HUES6 (cell line): ENCODE results near the gene DPYSL5.
"Not testable (repeated sequence)": the region's sequence is repeated elsewhere in the genome, so short reads cannot be mapped to it uniquely, and the experiment has no call there.

Experiments used
- H3K27ac ChIP-seq: 2 replicates; pipeline ENCODE4 v1.7.0; 2013; ENCODE audit warnings: low read depth, mild to moderate bottlenecking, low read length, inconsistent platforms
- H3K27me3 ChIP-seq: 2 replicates; pipeline ENCODE4 v1.6.1; 2013; ENCODE audit warnings: low read length; ENCODE audit not compliant: control insufficient read depth, insufficient read depth
- H3K36me3 ChIP-seq: 2 replicates; pipeline ENCODE4 v1.6.1; 2013; ENCODE audit warnings: low read length; ENCODE audit not compliant: control insufficient read depth, insufficient read depth
- H3K4me1 ChIP-seq: 2 replicates; pipeline ENCODE4 v1.6.1; 2013; ENCODE audit warnings: low read length; ENCODE audit not compliant: control insufficient read depth, insufficient read depth
- H3K4me3 ChIP-seq: 2 replicates; pipeline ENCODE4 v1.5.1; 2013; ENCODE audit warnings: low read depth, low read length
- H3K9ac ChIP-seq: one replicate; pipeline ENCODE4 v1.6.1; 2013; ENCODE audit warnings: mild to moderate bottlenecking, low read length
- H3K9me3 ChIP-seq: 2 replicates; pipeline ENCODE4 v1.6.1; 2013; ENCODE audit warnings: low read depth, low read length; ENCODE audit not compliant: control insufficient read depth, insufficient read depth

The DPYSL5 gene

DNA sequence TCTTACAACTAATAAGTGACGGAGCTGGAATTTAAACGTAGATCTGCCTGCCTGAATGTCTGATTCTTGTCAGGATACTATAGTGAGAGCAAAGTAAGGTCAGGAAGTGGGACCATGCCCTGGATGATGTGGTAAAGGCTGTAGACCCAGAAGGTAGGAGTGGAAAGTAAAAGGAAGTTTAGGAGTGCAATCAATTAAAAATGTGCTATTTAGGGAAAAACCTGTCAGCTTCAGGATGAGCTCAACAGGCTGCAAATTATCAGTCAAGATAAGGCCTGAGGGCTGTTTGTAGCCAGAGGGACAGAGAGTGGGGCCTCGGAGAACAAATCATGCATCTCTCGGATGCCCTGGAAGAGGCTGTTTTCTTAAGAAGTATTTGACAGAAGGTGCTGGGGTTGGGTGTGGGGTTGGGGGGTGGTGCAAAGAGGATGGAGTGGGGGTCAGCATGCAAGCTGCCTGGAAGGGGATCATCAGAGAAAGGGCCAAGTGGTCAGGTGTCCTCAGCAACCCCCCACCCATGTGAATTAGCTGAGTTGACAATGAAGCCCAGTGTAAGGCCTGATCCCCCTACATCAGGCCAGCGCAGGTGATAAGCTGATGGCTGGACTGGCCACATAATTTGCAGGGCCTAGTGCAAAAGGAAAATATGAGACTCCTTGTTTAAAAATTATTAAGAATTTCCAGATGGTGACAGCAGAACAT, 69.4 kb downstream of the DPYSL5 start:
- no peak overlapping the region for H3K9ac ChIP-seq
- H3K36me3 ChIP-seq: no peaks in the 10 kb centered on the region
- no peak overlapping the region for H3K4me3 ChIP-seq
- H3K4me1 ChIP-seq: peaks cover 19% of the 10 kb centered on the region
- peaks cover 14% of the 10 kb centered on the region; the same call in 1 of the 2 replicates for H3K27me3 ChIP-seq
- no peak overlapping the region for H3K27ac ChIP-seq
- H3K9me3 ChIP-seq: no peaks in the 10 kb centered on the region

DNA sequence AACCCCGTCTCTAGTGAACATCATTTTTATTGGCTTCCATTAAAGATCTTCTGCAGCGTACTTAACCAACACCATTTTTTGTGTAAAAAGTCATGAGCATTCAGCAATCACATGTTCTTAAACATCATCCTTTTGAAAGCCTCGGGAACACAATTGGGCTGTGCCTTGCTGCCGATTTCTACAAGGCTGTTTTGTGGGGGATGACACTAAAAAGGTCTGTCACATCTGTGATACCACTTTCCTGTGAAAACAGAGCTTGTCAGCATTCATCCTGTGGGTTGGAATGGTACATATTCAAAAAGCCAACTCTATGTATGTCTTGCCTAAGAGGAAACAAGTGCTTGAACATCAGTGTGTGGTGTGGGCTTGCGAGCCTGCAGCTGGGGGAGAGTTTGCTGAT, 73.4 kb downstream of the DPYSL5 start:
- no peak overlapping the region for H3K9ac ChIP-seq
- no peak overlapping the region for H3K4me3 ChIP-seq
- H3K9me3 ChIP-seq: no peaks in the 10 kb centered on the region
- H3K4me1 ChIP-seq: peaks cover 13% of the 10 kb centered on the region
- no peak overlapping the region for H3K27ac ChIP-seq
- no peaks in the 10 kb centered on the region for H3K27me3 ChIP-seq
- no peaks in the 10 kb centered on the region for H3K36me3 ChIP-seq

DNA sequence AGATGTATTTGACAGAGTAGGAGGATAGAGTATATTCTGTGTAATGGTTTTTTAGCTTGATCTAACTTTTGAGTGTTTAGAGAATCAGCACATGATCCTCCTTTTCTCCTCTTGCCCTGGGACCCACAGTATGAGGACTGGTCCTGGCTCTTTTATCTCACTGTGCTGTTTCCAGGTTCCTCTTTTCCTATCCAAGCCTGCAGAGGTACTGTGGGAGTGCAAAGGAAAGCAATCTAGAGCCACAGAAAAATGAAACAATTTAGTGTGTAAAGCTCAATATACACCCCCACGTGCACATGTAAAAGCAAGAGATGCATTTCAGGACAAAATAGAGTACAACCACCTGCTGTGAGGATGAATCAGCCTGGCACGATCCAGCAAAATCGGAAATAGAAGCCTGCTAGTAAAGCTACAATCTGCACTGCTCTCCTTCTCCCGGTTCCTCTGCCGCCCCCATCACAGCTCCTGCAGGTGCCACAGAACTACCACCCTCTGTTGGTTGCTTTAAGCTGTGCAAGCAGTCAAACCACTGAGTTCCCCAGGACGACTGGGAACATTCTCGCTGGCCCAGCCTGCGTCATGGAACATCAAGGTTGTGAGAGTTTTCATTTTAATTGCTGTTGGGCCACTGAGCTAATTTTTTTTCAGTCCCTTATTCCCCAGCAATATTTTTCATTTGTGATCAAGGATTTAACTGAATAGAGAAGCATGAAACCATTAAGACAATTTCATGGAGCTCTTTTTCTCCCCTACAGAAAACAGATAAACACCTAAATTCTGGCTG, 74.7 kb downstream of the DPYSL5 start:
- Histone ChIP-seq H3K9me3 (no peaks in the 10 kb centered on the region), H3K27ac (no peak overlapping the region), H3K36me3 (no peaks in the 10 kb centered on the region), H3K9ac (no peak overlapping the region), H3K27me3 (no peaks in the 10 kb centered on the region), H3K4me1 (peaks cover 13% of the 10 kb centered on the region), H3K4me3 (no peak overlapping the region)

DNA sequence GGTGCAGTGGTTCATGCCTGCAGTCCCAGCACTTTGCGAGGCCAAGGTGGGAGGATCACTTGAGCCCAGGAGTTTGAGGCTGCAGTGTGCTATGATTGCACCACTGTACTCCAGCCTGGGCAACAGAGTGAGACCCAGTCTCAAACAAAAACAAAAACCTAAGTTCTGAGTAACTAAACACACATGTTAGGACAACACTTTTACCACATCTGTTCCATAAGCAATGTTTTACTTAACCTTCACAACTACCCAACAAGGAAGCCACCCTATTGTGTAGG, 75.2 kb downstream of the DPYSL5 start:
- not testable (repeated sequence) for H3K27me3 ChIP-seq, H3K4me3 ChIP-seq, H3K27ac ChIP-seq, H3K9ac ChIP-seq, H3K36me3 ChIP-seq, H3K9me3 ChIP-seq
- H3K4me1 ChIP-seq: peaks cover 13% of the 10 kb centered on the region

DNA sequence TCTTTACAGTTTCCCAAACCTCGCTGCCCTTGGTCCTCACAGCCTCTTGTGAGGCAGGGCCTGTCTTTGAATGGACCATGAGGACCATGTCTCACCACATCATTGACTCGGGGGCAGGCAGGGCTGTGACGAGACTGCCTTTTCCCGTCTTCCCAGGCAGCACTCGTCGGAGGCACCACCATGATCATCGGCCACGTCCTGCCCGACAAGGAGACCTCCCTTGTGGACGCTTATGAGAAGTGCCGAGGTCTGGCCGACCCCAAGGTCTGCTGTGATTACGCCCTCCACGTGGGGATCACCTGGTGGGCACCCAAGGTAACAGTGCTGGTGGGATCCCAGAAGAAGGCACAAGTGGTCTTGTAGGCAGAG, 76.8 kb downstream of the DPYSL5 start:
- Histone ChIP-seq H3K36me3 (no peaks in the 10 kb centered on the region), H3K9ac (no peak overlapping the region), H3K4me3 (no peak overlapping the region), H3K4me1 (peaks cover 13% of the 10 kb centered on the region), H3K27ac (no peak overlapping the region), H3K9me3 (no peaks in the 10 kb centered on the region), H3K27me3 (no peaks in the 10 kb centered on the region)

DNA sequence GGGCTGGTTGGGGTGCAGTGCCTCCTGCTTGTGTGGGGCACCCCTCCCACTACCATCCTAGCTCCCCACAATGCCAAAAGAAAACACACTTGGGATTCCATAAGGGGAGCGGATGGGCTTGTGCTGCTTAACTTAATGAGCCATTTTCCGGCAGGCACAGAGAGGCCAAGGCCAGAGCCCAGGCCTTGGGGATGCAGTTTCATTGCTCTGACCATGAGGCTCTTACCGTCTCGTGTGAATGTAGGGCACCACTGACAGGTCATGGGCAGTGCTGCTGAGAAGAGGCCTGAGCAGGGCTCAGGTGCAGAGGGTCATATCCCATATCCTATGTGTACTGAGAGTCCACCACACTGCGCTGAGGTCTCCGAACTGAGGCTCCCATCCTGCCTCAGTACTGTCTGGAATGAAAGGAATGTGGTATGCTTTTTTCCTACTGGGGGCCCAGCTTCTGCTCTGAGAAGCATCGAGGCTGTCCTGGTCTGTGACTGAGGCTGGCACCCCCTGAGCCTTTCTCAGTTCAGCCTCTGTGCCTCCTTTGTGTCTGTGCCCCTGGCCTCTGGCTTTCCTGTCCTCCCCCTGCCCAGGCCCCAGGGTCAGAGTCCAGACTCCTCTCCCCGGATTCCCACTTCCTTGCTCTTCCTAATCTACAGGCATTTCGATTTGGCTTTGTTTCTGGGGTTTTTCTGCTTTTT, 77.3 kb downstream of the DPYSL5 start:
- no peaks in the 10 kb centered on the region for H3K27me3 ChIP-seq
- no peaks in the 10 kb centered on the region for H3K36me3 ChIP-seq

DNA sequence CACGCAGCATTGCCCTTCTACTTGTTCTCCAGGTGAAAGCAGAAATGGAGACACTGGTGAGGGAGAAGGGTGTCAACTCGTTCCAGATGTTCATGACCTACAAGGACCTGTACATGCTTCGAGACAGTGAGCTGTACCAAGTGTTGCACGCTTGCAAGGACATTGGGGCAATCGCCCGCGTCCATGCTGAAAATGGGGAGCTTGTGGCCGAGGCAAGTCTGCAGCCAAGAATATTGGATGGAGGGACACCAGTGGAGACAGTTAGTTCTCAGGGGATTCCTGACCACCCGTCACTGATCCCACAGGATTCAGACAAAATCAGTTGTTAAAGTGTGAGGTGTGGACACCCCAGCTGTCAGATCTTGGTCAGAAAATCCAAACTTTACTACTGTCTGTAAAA, 79.3 kb downstream of the DPYSL5 start:
- Histone ChIP-seq H3K4me1 (peaks cover 13% of the 10 kb centered on the region), H3K4me3 (no peak overlapping the region), H3K36me3 (no peaks in the 10 kb centered on the region), H3K27me3 (no peaks in the 10 kb centered on the region; the same call in 1 of the 2 replicates), H3K9ac (no peak overlapping the region), H3K9me3 (no peaks in the 10 kb centered on the region), H3K27ac (no peak overlapping the region)

More for the DNA sequence above, 77.3 kb downstream of the DPYSL5 start:
- Histone ChIP-seq H3K9me3 (no peaks in the 10 kb centered on the region), H3K9ac (no peak overlapping the region), H3K4me3 (no peak overlapping the region), H3K4me1 (peaks cover 13% of the 10 kb centered on the region), H3K27ac (no peak overlapping the region)

DNA sequence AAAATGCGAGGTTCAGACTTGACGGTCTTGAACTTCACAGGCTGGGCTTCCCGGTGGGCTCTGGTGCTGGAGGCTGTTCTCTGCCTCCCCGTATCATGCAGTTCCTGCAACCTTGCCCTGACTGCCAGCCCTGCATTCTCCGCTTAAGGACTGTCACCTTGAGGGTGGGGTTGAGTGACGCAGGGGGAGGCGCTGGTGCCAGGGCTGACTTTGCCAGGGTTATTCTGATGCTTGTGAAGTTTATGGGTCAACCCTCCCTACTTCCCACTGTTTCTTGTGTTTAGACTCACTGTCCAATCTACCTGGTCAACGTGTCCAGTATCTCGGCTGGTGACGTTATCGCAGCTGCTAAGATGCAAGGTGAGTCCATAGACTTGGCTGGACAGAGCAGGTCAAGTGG, 85.0 kb downstream of the DPYSL5 start:
- H3K27me3 ChIP-seq: no peaks in the 10 kb centered on the region; the same call in 1 of the 2 replicates
- no peaks in the 10 kb centered on the region for H3K9me3 ChIP-seq
- H3K4me3 ChIP-seq: no peak overlapping the region
- H3K4me1 ChIP-seq: no peaks in the 10 kb centered on the region
- H3K36me3 ChIP-seq: no peaks in the 10 kb centered on the region
- no peak overlapping the region for H3K27ac ChIP-seq
- no peak overlapping the region for H3K9ac ChIP-seq

DNA sequence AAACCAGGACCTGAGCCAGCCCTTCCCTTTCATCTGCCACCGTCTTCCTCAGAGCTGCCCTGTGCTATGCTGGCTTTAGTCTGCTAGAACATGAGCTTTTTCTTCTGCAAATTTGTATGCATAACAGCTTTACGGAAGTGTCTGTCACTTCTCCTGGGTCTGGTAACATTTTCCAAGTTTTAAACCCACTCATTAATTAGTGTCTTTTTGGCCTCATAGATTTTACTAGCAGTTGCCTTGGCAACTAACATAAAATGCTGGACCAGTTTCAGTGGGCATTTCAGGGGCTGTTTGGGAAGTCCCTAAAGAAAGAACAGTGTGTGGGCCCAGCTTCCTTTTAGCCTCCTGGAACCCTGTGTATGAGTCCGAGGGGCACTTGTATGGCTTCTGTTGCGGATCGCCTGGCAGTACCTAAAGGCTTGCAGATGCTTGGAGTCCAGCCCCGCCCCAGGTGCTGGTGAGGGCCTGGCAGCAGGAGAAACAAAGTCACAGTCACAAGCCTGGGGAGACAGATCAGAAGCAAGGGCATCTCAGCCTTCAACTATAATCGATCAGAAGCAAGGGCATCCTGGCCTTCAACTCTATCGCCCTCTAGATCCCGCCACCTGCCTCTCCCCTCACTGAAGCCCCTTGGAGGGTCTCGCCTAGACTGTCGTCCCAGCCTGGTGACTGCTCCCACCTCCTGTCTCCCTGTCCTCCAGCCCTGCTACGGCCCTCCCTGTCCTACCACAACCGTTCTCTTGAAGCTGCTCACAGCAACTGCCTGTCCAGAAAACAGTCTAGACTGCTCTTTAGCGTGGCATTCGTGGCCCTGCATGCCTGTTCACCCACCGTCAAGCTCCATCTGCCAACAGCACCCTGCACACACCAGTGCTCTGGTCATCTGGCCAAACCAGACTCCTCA, 85.8 kb downstream of the DPYSL5 start:
- no peak overlapping the region for H3K4me3 ChIP-seq
- H3K36me3 ChIP-seq: no peaks in the 10 kb centered on the region
- no peaks in the 10 kb centered on the region; the same call in 1 of the 2 replicates for H3K27me3 ChIP-seq
- H3K27ac ChIP-seq: no peak overlapping the region
- no peaks in the 10 kb centered on the region for H3K4me1 ChIP-seq
- H3K9ac ChIP-seq: no peak overlapping the region
- no peaks in the 10 kb centered on the region for H3K9me3 ChIP-seq

DNA sequence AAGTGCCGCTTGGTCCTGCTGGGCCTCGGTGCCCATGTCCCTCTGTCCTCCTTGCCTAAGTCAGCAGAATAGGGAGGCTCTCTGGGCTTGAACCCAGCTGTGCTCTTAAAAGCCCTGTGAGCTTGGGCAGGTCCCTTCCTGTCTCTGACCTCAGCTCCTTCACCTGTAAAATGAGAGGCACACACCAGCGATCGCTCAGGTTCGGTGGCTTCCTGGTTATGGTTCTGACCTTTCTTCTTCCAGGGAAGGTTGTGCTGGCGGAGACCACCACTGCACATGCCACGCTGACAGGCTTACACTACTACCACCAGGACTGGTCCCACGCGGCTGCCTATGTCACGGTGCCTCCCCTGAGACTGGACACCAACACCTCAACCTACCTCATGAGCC, 86.4 kb downstream of the DPYSL5 start:
- H3K9ac ChIP-seq: no peak overlapping the region
- H3K9me3 ChIP-seq: no peaks in the 10 kb centered on the region
- no peaks in the 10 kb centered on the region; the same call in 1 of the 2 replicates for H3K27me3 ChIP-seq
- no peak overlapping the region for H3K27ac ChIP-seq
- H3K4me1 ChIP-seq: no peaks in the 10 kb centered on the region
- H3K36me3 ChIP-seq: no peaks in the 10 kb centered on the region
- H3K4me3 ChIP-seq: no peak overlapping the region
